Thyroid gland (tissue), 4 donors: Measurements from ENCODE around the gene GLE1. TPM values are rescaled to one million over a fixed set of nuclear protein-coding genes. Genes with fewer than 3 reads are reported as not detected.
A peak's percentile ranks its signal among the peaks of the same experiment; 100 is the strongest.

Source experiments
- DNase-seq, 2 donors: peaks; one replicate each; pipeline ENCODE4 v3.0.0-alpha.2; 2019
- H3K27ac ChIP-seq, 3 donors: fragments of 200-600 bp; sonication (generic); 1 replicate in 2 of 3; 2 replicates in 1 of 3; pipeline ENCODE4 v1.5.1; 2016 to 2019; ENCODE audit warnings: mild to moderate bottlenecking in 1 of 3, moderate library complexity in 1 of 3
- H3K27me3 ChIP-seq: fragments of 200-600 bp; sonication (generic); one replicate; pipeline ENCODE4 v1.5.1; 2019
- H3K36me3 ChIP-seq, 2 donors: fragments of 200-600 bp; sonication (generic); one replicate each; pipeline ENCODE4 v1.5.1; 2016 to 2019
- H3K4me1 ChIP-seq, 2 donors: fragments of 200-600 bp; sonication (generic); one replicate each; pipeline ENCODE4 v1.5.1; 2017 to 2019
- H3K4me3 ChIP-seq, 3 donors: fragments of 200-600 bp; sonication (generic); replicated peaks in 1 of 3; 1 replicate in 2 of 3; 2 replicates in 1 of 3; pipeline ENCODE4 v1.5.1; 2016; ENCODE audit warnings: mild to moderate bottlenecking in 1 of 3
- H3K9me3 ChIP-seq: fragments of 200-600 bp; sonication (generic); one replicate; pipeline ENCODE4 v1.5.1; 2017
- CTCF ChIP-seq, 6 experiments: fragments of 200-600 bp in 3 of 6; fragments of 450-650 bp in 3 of 6; sonication (generic) in 3 of 6; IDR thresholded peaks; one replicate each; pipeline ENCODE4 v1.5.1; 2016 to 2019; ENCODE audit warnings: antibody characterized with exemption in 6 of 6, mild to moderate bottlenecking in 2 of 6, inconsistent platforms in 1 of 6, moderate library complexity in 1 of 6
- POLR2A ChIP-seq, 2 donors: fragments of 450-650 bp; IDR thresholded peaks; one replicate each; pipeline ENCODE4 v1.6.1; 2017; ENCODE audit warnings: antibody characterized with exemption in 2 of 2, mild to moderate bottlenecking in 2 of 2, moderate library complexity in 1 of 2
- WGBS, 2 donors: methylation state at CpG; one replicate each; pipeline ENCODE4 v1.1.5; 2017; 5-methylcytosine and 5-hydroxymethylcytosine counted together
- intact Hi-C: fragments of 100-400 bp; cut with DNase I; formaldehyde crosslinking; loops from one replicate; pipeline ENCODE4 v1.15.1; 2023
- total RNA-seq, 4 donors: library from RNA; depleted of rRNA; stranded (reverse); fragments of >200 nt; gene quantifications; one replicate each; pipeline ENCODE4 v1.2.3, GENCODE V29; 2016

GLE1 gene
- 10 to 100 TPM; 24.1 to 30.3 (median 25.5) TPM for total RNA-seq

- Histone ChIP-seq H3K4me1 (peaks cover 2 to 11% of the 10 kb centered on the region in 2 donors), H3K27ac (peak within 1 kb of the TSS in 2 of 3 donors; percentile 14 to 50), H3K36me3 (peaks cover 6 to 7% of the 10 kb centered on the region in 2 donors), H3K9me3 (no peaks in the 10 kb centered on the region), H3K4me3 (peak within 1 kb of the TSS; percentile 55 to 87 (median 78)), H3K27me3 (no peaks in the 10 kb centered on the region)
- 0 to 1% methylated on average over 35 to 54 of the region's 64 CpGs for WGBS, 2 donors
- peak; percentile 95 to 97 for DNase-seq
- TF ChIP-seq CTCF (IDR thresholded peaks at IDR 0.05) = peak in 2 of 6 experiments; percentile 9 to 15
- peak; percentile 25 to 73 for TF ChIP-seq POLR2A (IDR thresholded peaks at IDR 0.05)
- intact Hi-C loops = loop anchor here (10.0 kb wide), 1 partner anchor 50 kb away; the partner anchor contains the start of gene ODF2
These were observed at the start of gene GLE1 for GRCh38 chr9:128504485-128505413. TSS of gene GLE1 (plus strand) at chr9:128504719. CDS start at chr9:128504806, 87 bp downstream.

GRCh38 chr9:128454991-128455390, 49.5 kb upstream of the GLE1 start:
- H3K4me3 ChIP-seq = no peak overlapping the region
- peak in 1 of 2 donors; percentile 7 for DNase-seq

GRCh38 chr9:128455849-128456612, 48.5 kb upstream of the GLE1 start, which contains the start of gene ODF2:
TSS of gene ODF2 (plus strand) at chr9:128456006. CDS start at chr9:128456092, 86 bp downstream.
- H3K27ac ChIP-seq = peak within 1 kb of the TSS; percentile 30 to 81 (median 49)
- intact Hi-C loops = loop anchor here (10.0 kb wide), 1 partner anchor 49 kb away; the partner anchor contains the start of gene GLE1
- TF ChIP-seq POLR2A (IDR thresholded peaks at IDR 0.05) = peak in 1 of 2 donors; percentile 73
- no peak for TF ChIP-seq CTCF (IDR thresholded peaks at IDR 0.05)
- H3K27me3 ChIP-seq = no peaks in the 10 kb centered on the region
- H3K4me3 ChIP-seq = peak within 1 kb of the TSS; percentile 24 to 90 (median 70)
- WGBS, 2 donors = 0 to 1% methylated on average over 27 of the region's 82 CpGs
- DNase-seq = peak; percentile 98
- peaks cover 0 to 11% of the 10 kb centered on the region in 2 donors for H3K36me3 ChIP-seq
- H3K4me1 ChIP-seq = peaks cover 6% of the 10 kb centered on the region in 2 donors
- H3K9me3 ChIP-seq = no peaks in the 10 kb centered on the region

More at GRCh38 chr9:128454991-128455390, 49.5 kb upstream of the GLE1 start:
- intact Hi-C loops = loop anchor here (10.0 kb wide), 1 partner anchor 50 kb away; the partner anchor contains the start of gene GLE1
- Histone ChIP-seq H3K9me3 (no peaks in the 10 kb centered on the region), H3K27me3 (no peaks in the 10 kb centered on the region), H3K4me1 (peaks cover 6% of the 10 kb centered on the region in 2 donors), H3K36me3 (peaks cover 0 to 2% of the 10 kb centered on the region in 2 donors), H3K27ac (no peak overlapping the region)
- TF ChIP-seq POLR2A (IDR thresholded peaks at IDR 0.05) (no peak), CTCF (IDR thresholded peaks at IDR 0.05) (no peak)
- 86 to 91% methylated on average over 14 of the region's 14 CpGs for WGBS, 2 donors

- DNase-seq = peak; percentile 57 to 65
- H3K9me3 ChIP-seq = no peaks in the 10 kb centered on the region
- H3K27ac ChIP-seq = peak overlapping the region in 1 of 3 donors; percentile 81
- H3K36me3 ChIP-seq = peaks cover 0 to 15% of the 10 kb centered on the region in 2 donors
- TF ChIP-seq CTCF (IDR thresholded peaks at IDR 0.05) = no peak
- no peak for TF ChIP-seq POLR2A (IDR thresholded peaks at IDR 0.05)
- intact Hi-C loops = loop anchor here (10.0 kb wide), 1 partner anchor 48 kb away; the partner anchor contains the start of gene GLE1
- no peaks in the 10 kb centered on the region for H3K27me3 ChIP-seq
- peak overlapping the region; percentile 24 to 90 (median 70) for H3K4me3 ChIP-seq
- peaks cover 6% of the 10 kb centered on the region in 2 donors for H3K4me1 ChIP-seq
- WGBS, 2 donors = 0% methylated on average over 12 to 17 of the region's 48 CpGs
These were observed 47.9 kb upstream of the GLE1 start for GRCh38 chr9:128456613-128457061.
